HG03097 (cell line): Measurements from ENCODE around the gene HOTAIR.

ENCODE experiments used
- ATAC-seq: cut with Tn5 transposase; IDR thresholded peaks from one replicate; pipeline ENCODE4 v1.9.1; 2021; ENCODE audit not compliant: unreplicated experiment, low FRiP score

HOTAIR gene

DNA sequence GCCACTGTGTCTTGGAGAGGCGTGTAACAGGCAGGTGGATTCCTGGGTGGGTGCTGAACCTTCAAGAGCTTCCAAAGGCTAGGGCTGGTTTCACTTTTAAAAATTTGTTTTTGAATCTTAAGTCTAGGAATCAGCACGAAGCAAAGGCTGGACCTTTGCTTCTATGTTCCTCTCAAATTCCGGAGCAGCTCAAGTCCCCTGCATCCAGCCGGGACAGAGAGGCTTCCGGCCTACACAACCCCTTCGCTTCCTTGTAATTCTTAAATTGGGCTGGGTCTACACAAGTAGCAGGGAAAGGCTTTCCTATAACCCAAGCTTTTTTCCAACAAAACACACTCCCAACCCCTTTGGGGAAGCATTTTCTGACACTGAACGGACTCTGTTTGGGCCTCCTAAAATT is 11.7 kb downstream of the HOTAIR start:
- ATAC-seq = no peak

DNA sequence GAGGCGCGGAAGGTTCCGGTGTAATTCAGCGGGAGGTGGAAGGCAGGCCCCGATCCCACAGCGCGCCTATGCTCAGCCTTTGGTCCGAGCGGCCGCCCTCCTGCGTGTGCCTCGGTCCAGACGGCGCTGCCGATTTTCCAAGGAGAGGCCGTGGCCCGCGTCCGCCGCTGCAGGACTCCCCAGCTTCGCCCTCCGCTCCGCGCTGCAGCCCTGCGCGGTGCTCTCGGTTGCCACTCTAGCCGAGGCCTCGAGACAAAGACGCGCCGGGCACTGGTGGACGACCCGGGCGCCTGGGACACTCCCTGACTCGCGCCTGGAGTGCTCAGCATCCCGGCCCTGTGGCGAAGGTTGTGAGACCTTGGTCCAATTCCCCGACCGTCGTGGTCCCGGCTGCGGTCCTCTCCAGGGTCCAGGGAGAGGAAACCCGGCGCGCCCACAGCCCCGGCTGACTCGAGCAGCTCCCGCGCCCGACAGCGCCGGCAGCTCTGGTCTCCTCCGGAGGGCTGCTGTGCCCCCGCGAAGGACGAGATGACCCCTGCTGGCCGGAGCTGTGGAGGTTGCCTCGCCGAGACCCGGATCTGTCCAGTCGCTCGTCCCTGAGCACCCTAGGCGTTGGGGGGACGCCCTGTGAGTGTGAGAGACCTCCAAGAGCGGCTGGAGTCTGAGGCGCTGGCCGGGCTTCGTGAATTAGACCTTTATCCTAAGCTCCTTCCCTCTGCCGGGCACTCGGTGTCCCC is 13.6 kb downstream of the HOTAIR start:
- ATAC-seq = no peak

DNA sequence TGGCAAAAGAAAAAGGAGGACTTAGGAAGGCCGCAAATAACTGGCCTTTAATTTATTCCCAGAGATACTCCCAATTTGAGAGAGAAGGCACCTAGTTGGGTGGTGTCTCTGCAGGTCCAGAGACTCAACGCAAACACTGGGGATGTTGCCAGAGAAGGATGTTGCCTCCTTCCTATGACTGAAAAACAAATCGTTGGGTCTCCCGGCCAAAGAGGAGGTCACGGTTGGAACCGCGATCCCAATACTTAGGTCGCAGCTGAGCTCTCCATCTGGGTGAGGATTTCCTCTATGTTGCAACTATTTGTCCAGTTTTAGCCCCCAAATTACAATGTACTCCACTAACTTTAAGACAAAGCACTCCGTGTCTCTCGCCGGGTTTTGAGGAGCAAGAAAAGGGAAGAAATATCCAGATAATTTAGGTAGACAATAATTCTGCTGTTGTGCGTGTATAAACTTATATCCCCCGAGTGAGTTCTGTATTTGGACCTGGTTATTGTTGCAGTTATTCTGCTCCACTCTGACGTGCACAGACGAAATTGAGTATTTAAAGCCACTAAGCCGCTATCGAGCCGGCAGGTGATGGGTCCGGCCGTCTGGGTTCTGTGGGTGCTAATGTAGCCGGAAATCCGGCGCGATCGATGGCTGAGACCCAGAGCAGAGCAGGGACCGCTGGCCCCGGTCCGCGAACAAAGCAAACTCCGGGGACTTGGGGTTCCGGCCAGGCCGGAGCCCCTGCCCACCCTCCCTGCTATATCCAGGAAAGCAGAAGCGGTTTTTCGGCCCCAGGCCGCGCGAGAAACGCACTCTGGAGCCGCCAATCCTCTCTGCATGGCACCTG is 14.3 kb downstream of the HOTAIR start:
- no peak for ATAC-seq

DNA sequence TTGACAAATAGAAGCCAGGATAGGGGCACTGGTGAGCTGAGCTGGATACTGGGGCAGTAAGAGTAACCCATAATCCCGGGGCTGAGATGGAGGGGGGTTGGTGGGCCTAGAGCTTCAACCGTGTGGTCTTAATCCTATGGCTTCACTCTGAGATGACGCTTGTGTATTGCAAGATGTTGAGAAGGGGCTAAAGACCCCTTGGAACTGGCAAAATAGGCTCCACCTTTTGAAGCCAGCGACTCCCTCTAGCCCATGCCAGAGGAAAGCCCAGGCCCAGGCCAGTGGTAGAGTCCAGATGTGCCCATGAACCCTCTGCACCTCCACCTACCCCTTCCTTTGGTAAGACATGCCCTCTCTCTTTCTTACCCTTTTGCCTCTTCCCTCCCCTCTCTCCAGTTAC is 15.4 kb downstream of the HOTAIR start:
- ATAC-seq = no peak

DNA sequence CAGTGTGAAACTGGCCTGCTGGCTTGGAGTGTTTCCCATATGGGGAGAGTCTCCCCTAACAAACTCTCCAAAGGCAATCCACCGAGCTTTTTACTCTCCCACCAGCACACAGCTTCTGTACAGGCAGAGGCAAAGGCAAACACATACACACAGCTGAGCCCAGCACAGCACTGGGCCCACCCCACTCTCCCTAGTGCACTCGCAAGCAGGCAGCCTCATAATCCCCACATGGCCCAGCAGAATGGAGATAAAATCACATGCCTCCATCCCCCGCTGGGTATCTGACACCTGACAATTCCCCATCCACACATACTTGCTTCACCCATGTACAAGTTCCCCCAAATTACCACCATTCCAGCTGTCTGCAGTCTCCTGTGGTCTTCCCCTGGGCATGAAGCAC is 16.6 kb downstream of the HOTAIR start:
- no peak for ATAC-seq

DNA sequence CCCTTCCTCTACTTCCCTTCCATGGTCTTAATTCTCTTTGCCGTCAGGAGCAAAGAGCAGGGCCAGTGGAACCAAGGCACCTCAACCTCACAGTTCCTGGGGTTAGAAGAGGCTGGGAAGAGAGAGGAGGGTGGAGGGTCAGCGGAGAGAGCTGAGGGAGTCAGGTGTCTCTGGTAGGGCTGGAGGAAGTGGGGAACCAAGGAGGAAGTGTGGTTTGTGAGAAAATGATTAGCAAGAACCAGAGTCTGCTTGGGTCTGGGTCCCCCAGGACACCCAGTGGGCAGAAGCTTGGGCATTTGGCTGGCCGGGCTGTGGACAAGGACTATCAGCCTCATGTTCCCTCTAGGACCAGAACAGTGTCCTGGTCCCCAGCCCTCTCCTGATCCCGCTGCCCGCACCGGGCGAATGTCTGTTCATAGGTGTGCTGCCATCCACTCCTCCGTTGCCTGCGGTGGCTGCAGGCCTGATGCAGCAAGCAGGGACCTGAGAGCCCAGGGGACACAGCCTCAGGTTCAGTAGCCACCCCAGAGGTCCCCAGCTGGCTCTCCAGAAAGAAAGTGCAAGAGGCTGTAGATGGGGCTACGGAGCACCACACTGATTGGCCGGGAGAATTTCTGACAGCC is 17.7 kb downstream of the HOTAIR start:
- no peak for ATAC-seq

DNA sequence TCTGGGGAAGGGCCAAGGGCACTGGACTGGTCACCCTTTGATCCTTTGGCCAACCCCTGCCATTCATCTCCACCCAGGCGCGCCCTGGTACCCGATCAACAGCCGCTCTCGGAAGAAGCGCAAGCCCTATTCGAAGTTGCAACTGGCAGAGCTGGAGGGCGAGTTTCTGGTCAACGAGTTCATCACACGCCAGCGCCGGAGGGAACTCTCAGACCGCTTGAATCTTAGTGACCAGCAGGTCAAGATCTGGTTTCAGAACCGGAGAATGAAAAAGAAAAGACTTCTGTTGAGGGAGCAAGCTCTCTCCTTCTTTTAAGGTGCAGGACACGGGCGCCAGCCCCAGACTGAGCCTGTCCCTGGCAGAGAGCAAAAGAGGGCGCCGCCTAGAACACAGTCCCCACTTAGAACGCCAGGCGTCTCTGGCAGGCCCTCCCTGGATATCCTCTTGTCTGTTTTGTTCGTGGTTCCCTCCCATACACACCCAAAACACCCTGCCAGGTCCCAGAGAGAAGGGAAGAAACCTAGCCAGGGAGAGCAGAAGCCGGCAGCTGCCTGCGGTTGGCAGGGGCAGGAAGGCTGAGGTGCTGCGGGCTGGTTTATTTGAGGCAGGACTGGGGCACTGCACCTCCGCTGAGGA is 18.4 kb downstream of the HOTAIR start:
- no peak for ATAC-seq

DNA sequence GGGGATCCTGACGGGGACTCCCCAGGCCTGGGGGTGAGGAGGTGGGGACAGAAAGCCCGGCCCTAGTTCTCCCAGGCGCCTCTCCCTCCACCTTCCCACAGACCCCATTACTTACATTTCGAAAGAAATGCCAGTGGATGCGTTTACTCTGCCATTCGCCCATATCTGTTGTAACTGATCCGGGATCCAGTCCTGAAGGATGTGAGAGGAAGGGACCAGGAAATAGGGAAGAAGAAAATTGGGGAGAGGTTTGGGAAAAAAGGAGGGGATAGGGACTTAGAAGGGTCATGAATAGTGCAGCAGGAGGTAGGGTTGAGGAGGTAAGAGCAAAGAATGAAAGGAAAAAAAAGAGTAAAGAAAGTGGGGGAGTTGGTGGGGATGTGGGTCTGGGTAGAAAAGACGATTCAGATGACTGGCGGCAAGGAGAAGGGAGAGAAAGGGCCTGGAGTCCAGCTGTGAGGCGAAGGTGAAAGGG is 18.9 kb downstream of the HOTAIR start:
- no peak for ATAC-seq

DNA sequence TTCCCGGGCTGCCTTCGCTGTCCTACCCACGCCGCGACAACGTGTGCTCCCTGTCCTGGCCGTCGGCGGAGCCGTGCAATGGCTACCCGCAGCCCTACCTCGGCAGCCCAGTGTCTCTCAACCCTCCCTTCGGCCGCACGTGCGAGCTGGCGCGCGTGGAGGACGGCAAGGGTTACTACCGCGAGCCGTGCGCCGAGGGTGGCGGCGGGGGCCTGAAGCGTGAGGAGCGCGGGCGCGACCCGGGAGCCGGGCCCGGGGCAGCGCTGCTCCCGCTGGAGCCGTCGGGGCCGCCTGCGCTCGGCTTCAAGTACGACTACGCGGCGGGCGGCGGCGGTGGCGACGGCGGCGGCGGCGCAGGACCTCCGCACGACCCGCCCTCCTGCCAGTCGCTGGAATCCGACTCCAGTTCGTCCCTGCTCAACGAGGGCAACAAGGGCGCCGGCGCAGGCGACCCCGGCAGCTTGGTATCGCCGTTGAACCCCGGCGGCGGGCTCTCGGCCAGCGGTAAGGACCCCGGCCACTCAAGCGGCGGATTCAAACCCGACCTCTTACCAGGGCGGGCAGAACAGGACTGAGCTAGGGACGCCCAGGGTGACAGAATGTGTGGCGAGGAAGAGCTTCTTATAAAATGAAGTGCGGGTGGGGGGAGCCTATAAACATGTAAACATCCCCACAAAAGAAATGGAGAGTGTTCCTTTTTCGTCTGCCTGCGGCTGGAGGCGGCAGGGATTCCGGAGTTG is 19.5 kb downstream of the HOTAIR start:
- ATAC-seq = no peak

DNA sequence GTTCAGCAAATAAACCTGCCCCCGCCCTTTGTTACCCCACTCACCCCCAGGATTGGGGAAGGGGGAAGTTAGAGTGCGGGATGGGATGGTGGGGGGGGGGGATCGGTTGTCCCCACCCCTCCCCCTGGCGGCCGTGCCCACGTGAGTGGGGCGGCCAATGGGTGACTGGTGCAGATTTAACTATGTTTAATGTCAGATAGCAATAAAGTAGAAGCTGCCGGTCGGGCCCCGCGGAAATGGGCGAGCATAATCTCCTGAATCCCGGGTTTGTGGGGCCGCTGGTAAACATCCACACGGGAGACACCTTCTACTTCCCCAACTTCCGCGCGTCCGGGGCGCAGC is 20.1 kb downstream of the HOTAIR start, which contains the start of gene HOXC12:
Gene HOXC12 (plus strand): TSS at position 210 of the 342 bp plus-strand sequence. CDS start 27 bp downstream, at position 237.
- ATAC-seq = no peak

DNA sequence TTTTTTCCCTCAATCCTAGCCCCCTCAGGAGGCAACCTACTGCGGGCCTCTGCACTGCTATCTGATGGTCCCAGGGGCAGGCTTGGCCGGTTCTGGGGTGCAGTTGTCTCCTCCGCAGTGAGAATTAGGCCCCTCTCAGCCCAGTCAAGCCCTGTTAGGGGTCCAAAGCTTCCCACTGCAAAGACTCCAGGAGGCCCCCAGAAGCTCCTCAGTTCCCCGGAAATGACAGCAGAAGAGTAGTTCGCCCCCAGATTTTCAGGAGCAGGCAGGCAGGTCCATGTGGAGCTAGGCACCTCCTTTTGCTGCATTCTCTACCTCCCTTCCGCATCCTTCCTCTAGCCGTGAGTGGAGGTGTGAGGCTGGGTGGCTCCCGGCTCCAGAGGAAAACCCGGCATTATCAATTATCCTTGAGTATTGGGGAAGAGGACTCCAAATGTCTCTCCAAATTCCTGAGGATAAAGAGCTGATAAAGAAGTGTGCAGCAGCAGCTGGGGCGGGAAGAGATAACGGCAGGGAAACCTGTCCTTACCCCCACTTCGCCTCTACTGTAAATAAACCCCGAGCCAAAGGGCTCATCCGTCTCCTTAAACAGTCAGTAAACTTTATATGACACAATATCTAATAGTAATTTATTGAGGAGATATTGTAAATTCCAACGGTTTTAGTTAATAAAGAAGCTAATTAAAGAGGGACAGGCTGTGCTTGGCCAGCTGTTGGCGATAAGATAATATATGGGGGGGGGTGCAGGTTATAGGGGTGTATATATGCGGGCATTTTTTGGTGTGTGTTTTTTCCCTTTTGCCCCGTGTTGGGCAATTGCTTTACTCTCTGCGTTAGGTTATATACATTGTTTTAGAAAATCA is 20.7 kb downstream of the HOTAIR start:
- no peak for ATAC-seq

DNA sequence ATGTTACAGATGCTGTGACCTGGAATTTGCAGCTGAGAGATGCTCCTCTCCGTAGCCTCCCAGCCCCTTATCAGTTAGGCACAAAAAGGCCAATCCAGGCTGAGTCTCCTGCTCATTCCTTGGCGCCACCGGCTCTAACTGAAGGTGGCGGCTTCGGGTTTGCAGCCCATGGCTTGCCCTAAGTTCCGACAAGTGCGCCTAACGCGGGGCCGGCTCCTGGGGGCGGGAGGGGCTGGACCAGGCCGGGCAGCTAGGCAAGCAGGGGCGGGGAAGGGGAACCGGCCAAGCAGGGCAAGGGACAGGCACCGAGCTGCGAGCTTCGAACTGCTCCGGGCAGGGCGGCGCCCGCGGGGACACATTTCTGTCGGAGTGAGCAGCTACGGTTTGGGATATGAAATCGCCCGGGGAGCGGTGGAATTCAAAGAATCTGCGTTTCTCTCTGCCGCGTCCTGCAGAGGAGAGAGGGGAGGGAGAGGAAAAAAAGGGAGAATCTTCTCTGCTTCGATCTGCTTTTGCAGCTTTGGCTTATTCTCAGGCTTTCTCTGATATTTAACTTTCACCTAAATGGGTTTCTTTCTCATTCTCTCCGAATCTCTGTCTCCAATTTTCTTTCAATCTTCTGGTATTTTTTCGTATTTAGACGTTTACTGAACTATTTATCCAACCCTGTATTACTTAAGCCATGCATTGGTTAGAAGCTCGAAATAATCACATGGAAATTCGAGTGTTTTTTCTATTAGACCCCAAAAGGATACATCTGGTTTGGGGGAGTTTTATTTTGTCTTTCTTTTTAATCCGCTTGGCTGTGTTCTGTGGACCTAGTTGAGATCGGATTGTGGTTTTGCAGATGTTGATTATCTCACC is 21.7 kb downstream of the HOTAIR start:
- no peak for ATAC-seq

DNA sequence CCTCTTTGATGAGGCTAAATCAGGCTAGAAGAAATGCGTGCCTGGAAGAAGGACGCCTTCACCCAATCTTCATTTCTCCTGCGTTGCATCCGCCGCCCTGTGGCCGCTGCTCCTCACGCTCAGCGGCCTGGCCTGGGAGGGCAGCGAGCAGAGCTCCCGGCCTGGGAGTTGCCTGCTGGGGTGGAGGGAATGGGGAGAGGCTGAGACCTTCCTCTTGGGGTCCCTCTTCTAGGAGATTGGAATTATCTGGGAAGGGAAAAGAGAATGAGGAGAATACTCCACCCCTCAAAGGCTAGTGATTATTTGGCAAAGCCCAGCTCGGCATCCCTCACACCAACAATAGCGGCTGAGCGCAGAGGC is 22.4 kb downstream of the HOTAIR start:
- no peak for ATAC-seq

DNA sequence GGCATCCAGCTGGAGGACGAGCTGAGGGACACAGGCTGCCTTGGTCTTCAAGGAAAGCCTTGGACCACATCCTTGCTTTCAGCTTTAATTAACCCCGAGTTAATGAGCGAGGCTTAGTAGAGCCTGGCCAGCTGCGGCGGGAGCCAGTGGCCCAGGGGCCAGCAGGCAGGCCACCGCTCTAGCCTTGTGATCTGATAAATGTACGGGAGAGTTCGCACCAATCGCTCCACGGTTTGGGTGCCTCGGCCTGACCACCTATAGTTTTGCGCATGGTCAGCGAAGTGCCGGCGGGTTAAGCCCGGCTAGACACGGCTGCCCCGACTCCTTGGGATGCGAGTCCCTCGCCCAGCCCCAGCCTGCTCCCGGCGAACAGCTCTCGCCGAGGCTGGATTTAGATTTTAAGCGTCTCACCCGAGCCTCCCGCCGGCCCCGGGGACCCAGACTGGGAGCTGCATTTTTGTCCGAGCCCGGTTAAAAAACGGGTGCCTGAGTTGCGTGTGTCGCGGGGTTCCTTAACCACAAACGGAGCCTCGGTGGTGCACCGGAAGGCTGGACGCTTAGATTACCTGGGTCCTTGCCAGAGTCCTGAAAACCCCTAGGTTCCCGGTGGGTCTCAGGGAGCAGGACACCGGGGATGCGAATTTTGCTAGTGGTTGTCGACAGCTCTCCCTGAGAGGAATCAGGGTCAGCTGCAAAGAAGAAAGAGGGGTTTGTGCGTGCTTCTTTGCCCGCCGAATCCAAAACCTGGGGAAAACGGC is 23.0 kb downstream of the HOTAIR start:
- no peak for ATAC-seq

DNA sequence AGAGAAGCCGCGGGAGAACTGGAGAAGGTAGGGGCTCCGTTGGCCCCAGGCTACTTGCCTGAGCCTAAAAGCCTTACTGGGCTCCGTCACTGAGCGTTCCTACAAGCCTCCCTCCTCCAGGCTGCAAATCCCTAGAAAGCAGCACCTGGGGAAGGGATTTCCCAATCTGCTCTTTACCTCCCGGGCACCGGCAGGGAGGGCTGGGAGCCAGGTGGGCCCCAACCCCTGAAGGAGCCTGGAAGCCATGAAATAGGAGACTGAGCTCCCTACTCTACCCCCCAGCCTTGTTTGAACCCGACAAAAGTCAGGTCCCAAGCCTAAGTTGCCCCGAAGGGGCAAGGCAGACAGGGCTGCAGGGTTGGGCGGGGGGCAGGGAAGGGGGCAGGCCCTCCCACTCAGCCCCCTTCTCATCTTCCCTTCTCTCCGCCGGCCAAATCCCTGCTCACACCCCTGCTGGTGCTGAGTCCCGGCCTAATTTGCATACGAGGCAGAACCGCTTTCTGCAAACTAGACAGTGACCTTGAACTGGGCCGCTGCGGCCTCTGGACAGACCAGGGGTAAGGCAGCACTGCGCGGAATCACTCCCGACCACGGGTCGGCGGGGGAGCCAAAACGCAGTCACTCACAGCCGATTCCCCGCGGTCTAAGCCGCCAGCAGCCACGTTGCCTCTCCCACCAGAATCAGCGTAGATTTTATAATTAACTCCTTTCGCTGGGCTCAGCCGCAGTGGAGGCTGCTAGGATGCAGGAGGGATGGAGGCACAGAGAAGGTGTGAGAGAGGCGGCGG is 23.8 kb downstream of the HOTAIR start:
- no peak for ATAC-seq

DNA sequence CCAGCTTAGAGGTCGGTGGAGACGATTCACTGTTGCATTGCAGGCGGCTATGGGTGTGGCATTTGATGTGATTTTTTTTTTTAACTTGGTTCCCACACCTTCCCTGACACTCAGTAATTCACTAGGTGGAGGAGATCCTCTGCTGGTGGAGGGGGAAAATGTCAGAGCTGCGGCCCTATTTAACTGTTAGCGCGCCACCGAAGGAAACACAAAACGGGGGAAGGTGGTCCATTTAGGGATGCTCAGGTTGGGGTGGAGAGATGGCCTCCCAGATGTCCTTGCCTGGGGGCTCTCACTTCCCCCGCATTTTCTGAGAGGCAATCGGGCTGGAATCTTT is 24.3 kb downstream of the HOTAIR start:
- ATAC-seq = no peak
